HepG2 (cell line): ENCODE results near the gene RPL3. TPM values are rescaled to one million over a fixed set of nuclear protein-coding genes. Genes with fewer than 3 reads are reported as not detected.

ENCODE experiments used
- AHDC1 ChIP-seq: sonication (generic); formaldehyde crosslinking; IDR thresholded peaks from 2 replicates; pipeline ENCODE4 v1.5.1; 2020; ENCODE audit warnings: mild to moderate bottlenecking, missing genetic modification reagents, borderline replicate concordance
- ATF2 ChIP-seq: sonication (generic); formaldehyde crosslinking; IDR thresholded peaks from 2 replicates; pipeline ENCODE4 v1.4.0; 2020; ENCODE audit warnings: missing genetic modification reagents
- GPBP1L1 ChIP-seq: sonication (generic); formaldehyde crosslinking; IDR thresholded peaks from 2 replicates; pipeline ENCODE4 v1.5.0; 2020; ENCODE audit warnings: mild to moderate bottlenecking, missing genetic modification reagents
- HNF1A ChIP-seq, 2 experiments: sonication (generic) in 1 of 2; formaldehyde crosslinking in 1 of 2; IDR thresholded peaks; 2 replicates each; pipeline versions ENCODE4 v1.4.0 to v1.6.1; 2016 to 2020; ENCODE audit warnings: borderline replicate concordance in 1 of 2, low read depth in 1 of 2, mild to moderate bottlenecking in 1 of 2, missing genetic modification reagents in 1 of 2
- MTA3 ChIP-seq: sonication (generic); formaldehyde crosslinking; IDR thresholded peaks from 2 replicates; pipeline ENCODE4 v1.4.0; 2020; ENCODE audit warnings: missing genetic modification reagents
- SKI ChIP-seq: fragments of 450-650 bp; IDR thresholded peaks from one replicate; pipeline ENCODE4 v1.6.1; 2018; ENCODE audit warnings: mild to moderate bottlenecking; ENCODE audit not compliant: partially characterized antibody
- ZBTB33 ChIP-seq: sonication (generic); formaldehyde crosslinking; IDR thresholded peaks from 2 replicates; pipeline ENCODE4 v1.4.0; 2020; ENCODE audit warnings: missing genetic modification reagents
- ZNF331 ChIP-seq: sonication (generic); formaldehyde crosslinking; IDR thresholded peaks from 2 replicates; pipeline ENCODE4 v1.4.0; 2020; ENCODE audit warnings: missing genetic modification reagents
- ZNF451 ChIP-seq: sonication (generic); formaldehyde crosslinking; IDR thresholded peaks from 2 replicates; pipeline ENCODE4 v1.5.0; 2020; ENCODE audit warnings: mild to moderate bottlenecking, missing genetic modification reagents
- ZNF772 ChIP-seq: sonication (generic); formaldehyde crosslinking; IDR thresholded peaks from 2 replicates; pipeline ENCODE4 v1.5.0; 2020; ENCODE audit warnings: mild to moderate bottlenecking, missing genetic modification reagents
- polyA plus RNA-seq, 8 experiments: library from polyadenylated mRNA; depleted of rRNA in 3 of 8; stranded (reverse) in 7 of 8; unstranded in 1 of 8; fragments of >200 nt; fragmentation: Illumina TruSeq in 4 of 8; extraction: Trizol in 4 of 8; gene quantifications; 2 replicates each; pipeline versions ENCODE4 v1.2.1 to v1.2.3, GENCODE V29; 2011 to 2016; ENCODE audit warnings: low read depth in 4 of 8, missing spikeins in 1 of 8, mixed read lengths in 1 of 8; ENCODE audit not compliant: insufficient read depth in 1 of 8
- total RNA-seq, 5 experiments: library from RNA; depleted of rRNA; stranded (reverse); fragments of >200 nt; fragmentation: Illumina TruSeq; extraction: Trizol; gene quantifications; 2 replicates each; pipeline ENCODE4 v1.2.3, GENCODE V29; 2016; ENCODE audit warnings: low read depth in 1 of 5

RPL3 gene
- total and polyA plus RNA-seq, 2 of the 13 experiments (the other 11 are each of a cell fraction or from before 2014, with no cell fraction given) = 1,051 to 3,279 TPM

DNA sequence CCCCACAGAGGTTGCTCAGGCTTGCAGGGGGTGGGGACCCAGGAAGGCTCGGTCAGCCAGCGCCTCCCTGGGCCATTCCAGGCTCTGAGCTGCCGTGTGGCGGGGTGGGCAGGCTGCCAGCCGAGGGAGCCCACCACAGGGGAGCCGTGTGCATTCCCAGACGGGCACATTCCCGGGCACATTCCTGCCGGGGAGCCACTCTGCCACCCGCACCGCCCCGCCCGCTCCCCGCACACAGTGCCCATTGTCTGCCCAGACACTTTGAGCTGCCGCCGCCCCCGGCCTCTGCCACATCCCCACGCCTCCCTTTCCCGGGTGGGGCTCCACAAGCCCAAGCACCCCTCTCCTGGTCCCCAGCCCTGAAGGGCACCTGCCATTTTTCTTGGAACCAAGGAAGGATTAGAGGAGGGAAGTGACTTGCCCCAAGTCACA is 27.4 kb downstream of the RPL3 start (continued):
- no peak for TF ChIP-seq ZNF772 (CRISPR knock-in tag)
- no peak for TF ChIP-seq MTA3
- TF ChIP-seq HNF1A (IDR thresholded peaks at IDR 0.05; ENCODE audit: low read depth) = no peak
- no peak for TF ChIP-seq HNF1A (CRISPR knock-in tag; IDR thresholded peaks at IDR 0.05; ENCODE audit: borderline replicate concordance)
- no peak for TF ChIP-seq GPBP1L1 (CRISPR knock-in tag)
- TF ChIP-seq ZBTB33 (CRISPR knock-in tag) = peak; percentile 71
- TF ChIP-seq ZNF331 (CRISPR knock-in tag) = no peak
- TF ChIP-seq ATF2 (CRISPR knock-in tag) = no peak
- TF ChIP-seq ZNF451 (CRISPR knock-in tag) = no peak
- TF ChIP-seq AHDC1 (CRISPR knock-in tag) = no peak
- TF ChIP-seq SKI = peak; percentile 36
